NB4 (cell line): ENCODE results near the gene GPRIN2.

Experiments used
- CTCF ChIP-seq: IDR thresholded peaks from one replicate; pipeline ENCODE4 v1.5.1; 2012; ENCODE audit warnings: low read depth, low read length
- MAX ChIP-seq: IDR thresholded peaks from 2 replicates; pipeline ENCODE4 v1.6.1; 2011; ENCODE audit warnings: low read depth, low read length
- MYC ChIP-seq: IDR thresholded peaks from 2 replicates; pipeline ENCODE4 v1.6.1; 2011; ENCODE audit warnings: low read depth, low read length
- POLR2A ChIP-seq: IDR thresholded peaks from 2 replicates; pipeline ENCODE4 v1.6.1; 2011; ENCODE audit warnings: mild to moderate bottlenecking; ENCODE audit not compliant: insufficient read length; ENCODE audit errors: extremely low read depth

GRCh38 chr10:46542567-46543465 lies 13.6 kb downstream of the GPRIN2 start:
- TF ChIP-seq CTCF (no peak), MYC (no peak), POLR2A (no peak), MAX (no peak)
